ENCODE measurements around the gene CMTM7.

DNA sequence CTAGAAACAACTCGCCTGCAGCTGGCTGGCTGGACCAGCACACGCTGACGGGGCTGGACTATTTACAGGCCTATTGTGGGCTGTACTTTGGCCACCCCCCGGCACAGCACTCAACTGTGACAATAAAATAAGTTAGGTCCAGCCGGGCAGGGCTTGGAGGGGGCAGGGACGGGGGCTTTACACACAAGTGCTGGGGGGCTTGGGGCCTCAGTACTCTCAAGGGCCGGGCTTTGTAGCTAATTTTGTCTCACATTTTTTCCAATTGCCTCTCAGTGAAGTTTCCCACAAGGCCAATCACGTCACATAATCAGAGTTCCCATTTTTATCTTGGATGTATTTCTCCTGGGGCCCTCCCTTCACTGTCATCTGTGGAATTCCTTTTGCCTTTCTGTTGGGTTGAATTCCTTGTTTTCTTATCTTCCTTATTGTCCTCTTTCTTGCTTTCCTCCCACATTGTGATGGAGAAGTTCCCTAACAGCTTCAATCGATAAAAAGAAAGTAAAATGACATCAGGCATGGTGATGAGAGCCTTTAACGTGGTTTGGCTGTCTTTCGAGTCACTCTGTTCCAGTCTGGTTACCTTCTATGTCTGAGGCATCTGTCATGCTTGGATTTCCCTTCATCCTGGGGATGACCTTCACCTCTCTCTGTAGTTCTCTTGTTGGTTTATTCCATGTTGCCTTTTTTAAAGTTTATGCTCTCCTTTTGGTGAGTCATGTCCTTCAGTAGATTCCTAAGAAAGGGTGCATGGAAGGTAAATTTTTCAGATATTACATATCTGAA is 44.1 kb upstream of the CMTM7 start:
- TF ChIP-seq POLR2A (IDR thresholded peaks at IDR 0.05): no peak
- TF ChIP-seq, protein P1, sequence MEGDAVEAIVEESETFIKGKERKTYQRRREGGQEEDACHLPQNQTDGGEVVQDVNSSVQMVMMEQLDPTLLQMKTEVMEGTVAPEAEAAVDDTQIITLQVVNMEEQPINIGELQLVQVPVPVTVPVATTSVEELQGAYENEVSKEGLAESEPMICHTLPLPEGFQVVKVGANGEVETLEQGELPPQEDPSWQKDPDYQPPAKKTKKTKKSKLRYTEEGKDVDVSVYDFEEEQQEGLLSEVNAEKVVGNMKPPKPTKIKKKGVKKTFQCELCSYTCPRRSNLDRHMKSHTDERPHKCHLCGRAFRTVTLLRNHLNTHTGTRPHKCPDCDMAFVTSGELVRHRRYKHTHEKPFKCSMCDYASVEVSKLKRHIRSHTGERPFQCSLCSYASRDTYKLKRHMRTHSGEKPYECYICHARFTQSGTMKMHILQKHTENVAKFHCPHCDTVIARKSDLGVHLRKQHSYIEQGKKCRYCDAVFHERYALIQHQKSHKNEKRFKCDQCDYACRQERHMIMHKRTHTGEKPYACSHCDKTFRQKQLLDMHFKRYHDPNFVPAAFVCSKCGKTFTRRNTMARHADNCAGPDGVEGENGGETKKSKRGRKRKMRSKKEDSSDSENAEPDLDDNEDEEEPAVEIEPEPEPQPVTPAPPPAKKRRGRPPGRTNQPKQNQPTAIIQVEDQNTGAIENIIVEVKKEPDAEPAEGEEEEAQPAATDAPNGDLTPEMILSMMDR (IDR thresholded peaks at IDR 0.05): no peak
